ENCODE measurements around the gene GPBP1.

GRCh38 chr5:57307516-57307915 lies 133.7 kb downstream of the GPBP1 start:
- TF ChIP-seq, protein P1, sequence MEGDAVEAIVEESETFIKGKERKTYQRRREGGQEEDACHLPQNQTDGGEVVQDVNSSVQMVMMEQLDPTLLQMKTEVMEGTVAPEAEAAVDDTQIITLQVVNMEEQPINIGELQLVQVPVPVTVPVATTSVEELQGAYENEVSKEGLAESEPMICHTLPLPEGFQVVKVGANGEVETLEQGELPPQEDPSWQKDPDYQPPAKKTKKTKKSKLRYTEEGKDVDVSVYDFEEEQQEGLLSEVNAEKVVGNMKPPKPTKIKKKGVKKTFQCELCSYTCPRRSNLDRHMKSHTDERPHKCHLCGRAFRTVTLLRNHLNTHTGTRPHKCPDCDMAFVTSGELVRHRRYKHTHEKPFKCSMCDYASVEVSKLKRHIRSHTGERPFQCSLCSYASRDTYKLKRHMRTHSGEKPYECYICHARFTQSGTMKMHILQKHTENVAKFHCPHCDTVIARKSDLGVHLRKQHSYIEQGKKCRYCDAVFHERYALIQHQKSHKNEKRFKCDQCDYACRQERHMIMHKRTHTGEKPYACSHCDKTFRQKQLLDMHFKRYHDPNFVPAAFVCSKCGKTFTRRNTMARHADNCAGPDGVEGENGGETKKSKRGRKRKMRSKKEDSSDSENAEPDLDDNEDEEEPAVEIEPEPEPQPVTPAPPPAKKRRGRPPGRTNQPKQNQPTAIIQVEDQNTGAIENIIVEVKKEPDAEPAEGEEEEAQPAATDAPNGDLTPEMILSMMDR (IDR thresholded peaks at IDR 0.05) = no peak
- TF ChIP-seq POLR2A (IDR thresholded peaks at IDR 0.05) = no peak
